HUES64 (cell line): Measurements from ENCODE around the gene LAGE3.

Experiments
- H3K27ac ChIP-seq: 2 replicates; pipeline ENCODE4 v1.7.0; 2013; ENCODE audit warnings: low read depth, low read length, inconsistent platforms
- H3K27me3 ChIP-seq: 2 replicates; pipeline ENCODE4 v1.6.1; 2013; ENCODE audit warnings: mild to moderate bottlenecking, low read length; ENCODE audit not compliant: insufficient read depth
- H3K36me3 ChIP-seq: 2 replicates; pipeline ENCODE4 v1.6.1; 2013; ENCODE audit warnings: mild to moderate bottlenecking, low read length; ENCODE audit not compliant: insufficient read depth
- H3K4me1 ChIP-seq: 2 replicates; pipeline ENCODE4 v1.6.1; 2013; ENCODE audit warnings: mild to moderate bottlenecking, low read length, moderate library complexity; ENCODE audit not compliant: insufficient read depth
- H3K4me3 ChIP-seq: 2 replicates; pipeline ENCODE4 v1.5.1; 2013; ENCODE audit warnings: mild to moderate bottlenecking, low read length, moderate library complexity
- H3K9ac ChIP-seq: 2 replicates; pipeline ENCODE4 v1.6.1; 2013; ENCODE audit warnings: mild to moderate bottlenecking, low read depth, low read length
- H3K9me3 ChIP-seq: 2 replicates; pipeline ENCODE4 v1.6.1; 2013; ENCODE audit warnings: low read depth, low read length; ENCODE audit not compliant: insufficient read depth
- WGBS: fragments of 150-250, 120-280 bp; methylation state at CpG from one replicate; pipeline ENCODE4 v1.1.7; 2013; ENCODE audit warnings: missing lambda C conversion rate; 5-methylcytosine and 5-hydroxymethylcytosine counted together

The LAGE3 gene

DNA sequence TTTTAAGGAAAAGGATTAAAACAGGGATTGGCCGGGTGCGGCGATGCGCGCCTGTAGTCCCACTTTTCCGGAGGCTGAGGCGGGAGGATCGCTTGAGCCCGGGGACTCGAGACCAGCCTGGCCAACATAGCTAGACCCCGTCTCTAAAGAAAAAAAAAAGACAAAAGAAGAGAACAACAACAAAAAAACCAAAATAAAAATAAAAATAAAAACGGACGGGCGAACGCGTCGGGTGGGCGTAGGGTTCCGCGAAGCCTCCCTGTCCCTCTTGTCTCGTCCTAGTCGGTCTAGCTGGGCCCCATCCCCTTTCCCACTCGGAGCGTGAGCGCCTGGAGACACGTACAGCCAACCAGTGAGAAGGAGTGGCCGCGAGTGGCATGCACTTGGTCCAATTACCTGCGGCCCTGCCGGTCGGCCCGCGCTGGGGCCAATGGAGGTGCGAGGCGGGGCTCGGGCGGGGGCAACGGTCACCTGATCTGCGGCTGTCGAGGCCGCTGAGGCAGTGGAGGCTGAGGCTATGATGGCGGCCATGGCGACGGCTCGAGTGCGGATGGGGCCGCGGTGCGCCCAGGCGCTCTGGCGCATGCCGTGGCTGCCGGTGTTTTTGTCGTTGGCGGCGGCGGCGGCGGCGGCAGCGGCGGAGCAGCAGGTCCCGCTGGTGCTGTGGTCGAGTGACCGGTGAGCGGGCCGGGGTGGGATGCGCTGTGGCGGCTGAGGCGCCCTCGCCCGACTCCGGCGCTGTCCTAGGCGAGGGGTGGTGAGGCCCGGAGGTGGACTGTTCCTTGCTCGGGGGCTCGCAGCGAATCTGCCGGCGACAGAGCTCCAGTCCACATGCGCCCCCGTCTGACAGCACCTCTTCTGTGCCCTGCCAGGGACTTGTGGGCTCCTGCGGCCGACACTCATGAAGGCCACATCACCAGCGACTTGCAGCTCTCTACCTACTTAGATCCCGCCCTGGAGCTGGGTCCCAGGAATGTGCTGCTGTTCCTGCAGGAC, 50.6 kb downstream of the LAGE3 start, which contains the start of gene ATP6AP1:
Gene ATP6AP1 (plus strand): TSS at position 502 of the 996 bp plus-strand sequence. CDS start 16 bp downstream, at position 518.
- H3K36me3 ChIP-seq, result peaks cover 7% of the 10 kb centered on the region; the same call in 1 of the 2 replicates
- no peaks in the 10 kb centered on the region for H3K9me3 ChIP-seq
- 0 out of 2 replicates have a peak within 1 kb of the TSS, but pooled peaks have one; percentile 13 for H3K27ac ChIP-seq
- H3K27me3 ChIP-seq, result no peaks in the 10 kb centered on the region
- H3K4me3 ChIP-seq, result peak within 1 kb of the TSS; percentile 71
- peak within 1 kb of the TSS; percentile 57 for H3K9ac ChIP-seq
- H3K4me1 ChIP-seq, result no peaks in the 10 kb centered on the region
- 12% methylated on average over 86 of the region's 87 CpGs for WGBS
